HG03196 (cell line): ENCODE data around the gene AGRN.
"Not testable (repeated sequence)": the region's sequence is repeated elsewhere in the genome, so short reads cannot be mapped to it uniquely, and the experiment has no call there.

Source experiments
- ATAC-seq: cut with Tn5 transposase; IDR thresholded peaks from one replicate; pipeline ENCODE4 v1.9.1; 2021; ENCODE audit not compliant: unreplicated experiment

Gene AGRN

GRCh38 chr1:1065265-1065939, 45.5 kb downstream of the AGRN start:
- ATAC-seq, result no peak

- ATAC-seq, result not testable (repeated sequence)
Observed at GRCh38 chr1:1065940-1066304, 46.0 kb downstream of the AGRN start.

GRCh38 chr1:1066403-1067283, 46.7 kb downstream of the AGRN start:
- ATAC-seq, result no peak

GRCh38 chr1:1067284-1067859, 47.5 kb downstream of the AGRN start:
- no peak for ATAC-seq

DNA sequence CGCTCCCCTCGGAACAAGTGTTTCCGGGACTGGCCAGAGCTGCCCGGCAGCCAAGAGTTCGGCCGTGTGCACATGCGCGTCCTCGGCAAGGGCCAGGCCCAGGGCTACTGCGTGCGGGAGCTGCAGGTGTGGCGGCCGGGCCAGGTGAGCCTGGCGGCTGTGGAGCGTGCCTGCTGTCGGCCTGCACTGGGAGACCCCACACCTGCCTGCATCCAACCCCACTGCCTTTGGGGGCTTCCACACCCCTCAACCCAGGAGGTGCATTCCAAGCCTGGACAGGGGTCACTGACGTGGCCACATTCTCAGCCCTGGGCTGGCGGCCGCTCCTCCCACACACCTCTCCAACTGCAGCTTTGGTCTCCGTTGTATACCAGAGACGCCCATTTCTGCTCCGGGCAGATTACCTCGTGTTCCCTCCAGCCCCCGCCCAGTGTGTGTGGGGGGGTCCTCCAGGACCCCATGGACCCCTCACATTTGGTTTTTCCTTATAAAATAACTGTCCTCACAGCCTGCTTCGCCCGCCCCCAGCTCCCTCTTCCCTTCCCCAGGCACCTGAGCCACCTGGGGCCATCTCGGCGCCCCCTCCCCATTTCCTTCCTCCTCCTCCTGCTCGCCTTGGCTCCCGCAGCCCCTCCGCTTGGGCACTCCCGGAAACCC, 48.1 kb downstream of the AGRN start:
- ATAC-seq, result no peak

DNA sequence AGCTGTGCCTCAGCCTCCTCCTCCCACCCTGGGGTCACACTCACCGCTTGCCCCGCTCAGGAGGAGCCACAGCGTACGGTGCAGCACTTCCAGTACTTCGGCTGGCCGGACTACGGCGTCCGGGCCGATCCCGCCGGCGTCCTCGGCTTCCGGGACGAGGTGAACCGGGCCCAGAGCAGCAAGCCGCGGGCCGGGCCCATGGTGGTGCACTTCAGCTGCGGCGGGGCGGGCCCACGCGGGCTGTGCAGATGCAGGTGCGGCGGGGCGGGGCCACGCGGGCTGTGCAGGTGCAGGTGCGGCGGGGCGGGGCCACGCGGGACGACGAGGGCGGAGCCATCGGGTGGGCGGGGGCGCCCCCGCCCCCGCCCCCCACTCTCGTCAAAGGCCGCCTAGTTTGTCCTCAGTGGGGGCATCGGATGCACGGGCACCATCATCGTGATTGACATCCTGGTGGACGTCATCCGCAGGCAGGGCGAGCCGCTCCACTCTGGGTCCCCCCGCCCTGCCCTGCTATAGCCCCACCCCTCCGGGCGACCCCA, 48.7 kb downstream of the AGRN start:
- ATAC-seq, result no peak

GRCh38 chr1:1069056-1069710, 49.3 kb downstream of the AGRN start:
- ATAC-seq, result peak; percentile 38

DNA sequence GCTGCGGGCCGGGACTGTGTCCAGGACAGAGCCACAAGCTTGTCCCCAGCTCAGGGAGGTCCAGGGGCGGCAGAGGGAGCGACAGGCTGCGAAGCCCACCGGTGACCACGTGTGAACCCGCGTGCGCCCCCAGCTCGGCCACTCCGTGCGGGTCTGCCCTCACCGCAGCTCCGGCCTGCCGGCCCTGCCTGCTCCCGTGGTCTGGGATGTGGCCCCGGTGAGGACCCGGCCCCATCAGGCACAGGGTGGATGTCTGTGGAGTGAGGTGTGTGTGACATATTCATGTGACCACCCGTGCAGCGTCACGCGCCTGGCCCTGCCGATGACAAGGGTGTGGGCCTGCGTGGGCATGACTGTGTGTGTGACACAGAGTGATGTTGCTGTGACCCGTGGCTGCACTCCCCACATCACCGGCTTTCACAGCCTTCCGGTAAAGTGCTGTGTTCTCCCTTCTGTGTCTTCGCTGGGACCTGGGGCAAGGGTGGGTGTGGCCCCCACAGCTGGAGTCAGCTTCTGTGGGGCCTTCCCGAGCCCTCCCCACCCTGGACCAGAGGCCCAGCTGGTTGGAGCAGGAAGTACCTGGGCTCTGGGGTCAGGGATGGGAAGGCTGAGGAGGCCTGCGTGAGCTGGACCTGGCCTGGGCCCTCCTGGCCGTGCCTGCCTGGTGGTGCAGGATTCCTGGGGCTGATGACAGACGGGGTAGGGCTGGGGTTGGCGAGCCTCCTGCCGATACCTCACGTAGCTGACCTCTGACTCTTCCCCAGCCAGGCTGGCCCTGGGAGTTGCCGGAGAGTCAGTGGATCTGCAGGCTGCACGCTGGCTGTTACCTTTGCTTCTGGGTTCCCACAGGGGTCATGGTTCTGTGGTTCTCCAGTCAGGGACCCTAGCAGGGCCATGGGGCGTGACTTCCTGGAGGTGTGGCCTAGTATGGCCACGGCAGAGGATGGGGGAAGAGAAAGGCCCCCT, 50.1 kb downstream of the AGRN start:
- ATAC-seq, result peak; percentile 6

- ATAC-seq, result no peak
Observed at GRCh38 chr1:1071486-1072298, 51.8 kb downstream of the AGRN start.

GRCh38 chr1:1072299-1072848, 52.5 kb downstream of the AGRN start:
- no peak for ATAC-seq

DNA sequence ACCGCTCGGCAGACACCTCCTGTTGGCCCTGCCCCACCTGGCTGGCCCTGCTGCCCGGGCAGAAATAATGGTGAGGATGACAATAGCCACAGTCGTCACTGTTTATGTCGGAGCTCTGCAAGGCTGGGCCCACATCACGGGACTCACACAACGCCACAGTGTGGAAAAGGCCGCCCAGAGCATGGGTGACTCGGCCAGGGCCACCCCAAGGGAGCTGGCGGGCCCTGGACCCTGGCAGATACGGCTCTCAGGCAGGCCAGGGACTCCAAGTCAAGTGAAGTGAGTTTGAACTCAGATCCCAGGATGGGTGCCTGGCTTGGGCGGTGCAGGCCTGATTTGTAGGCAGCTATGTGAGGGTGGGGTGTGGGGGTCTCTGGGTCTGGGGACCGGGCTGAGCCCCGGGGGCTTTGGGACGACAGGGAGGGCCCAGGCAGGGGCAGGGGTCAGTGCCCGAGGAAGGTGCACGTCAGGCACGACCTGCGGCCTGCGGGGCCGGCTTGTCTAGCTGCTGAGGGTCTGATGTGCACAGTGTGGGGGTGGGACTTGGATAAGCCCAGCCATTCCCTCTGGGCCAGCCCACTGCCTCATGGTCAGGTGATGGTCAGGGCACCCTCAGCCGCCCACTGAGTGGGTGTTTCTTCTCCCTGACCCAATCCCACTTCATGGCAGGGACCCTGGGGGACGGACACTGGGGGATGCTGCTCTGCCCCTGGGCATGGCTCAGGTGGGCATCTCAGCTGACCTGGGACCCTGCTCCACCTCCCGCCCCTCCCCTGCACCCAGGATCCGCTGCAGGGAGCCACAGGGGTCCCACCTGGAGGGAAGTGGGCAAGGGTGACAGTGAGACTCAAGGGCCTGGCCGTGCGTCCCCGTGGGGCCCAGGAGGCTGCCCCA, 53.2 kb downstream of the AGRN start:
- no peak for ATAC-seq

DNA sequence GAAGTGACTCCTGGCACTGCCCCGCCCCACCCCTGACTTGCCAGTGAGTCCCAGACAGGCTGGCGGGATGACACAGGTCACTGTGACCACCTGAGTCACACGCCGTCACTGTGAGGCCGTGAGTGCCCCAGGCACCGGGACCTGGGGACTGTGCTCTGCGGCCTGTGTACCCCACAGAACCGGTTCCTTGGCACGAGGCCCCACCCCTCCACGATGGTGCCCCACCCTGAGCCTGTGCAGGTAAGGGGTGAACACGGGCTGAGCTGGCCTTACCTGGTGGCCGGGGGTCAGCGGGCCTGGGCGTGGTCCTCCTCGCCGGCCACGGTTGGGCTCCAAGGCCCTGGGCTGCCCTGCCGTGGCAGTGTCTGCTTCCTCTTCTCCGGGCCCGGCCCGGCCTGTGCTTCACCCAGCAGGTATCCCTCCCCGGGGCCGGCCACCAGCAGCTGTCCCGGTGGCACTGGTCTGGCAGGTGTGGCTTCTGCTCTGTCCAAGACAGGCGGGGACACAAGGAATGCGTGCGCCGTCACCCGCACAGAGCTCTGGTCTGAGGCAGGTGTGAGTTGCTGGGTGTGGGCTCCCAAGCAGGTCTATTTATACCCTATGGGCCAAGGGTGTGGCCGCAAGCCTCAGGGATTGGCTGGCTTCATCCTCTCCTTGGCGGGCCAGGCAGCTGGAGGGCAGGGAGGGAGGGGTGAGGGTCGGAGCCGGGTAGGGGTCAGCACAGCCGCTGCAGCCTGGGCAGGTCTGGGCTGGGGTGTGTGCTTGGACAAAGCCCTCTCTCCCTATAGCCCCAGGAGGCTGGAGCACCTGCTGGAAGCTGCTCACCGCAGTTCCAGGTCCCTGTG, 54.0 kb downstream of the AGRN start, which contains the start of gene RNF223:
TSS of gene RNF223 (minus strand) at position 564 of the 845 bp plus-strand sequence. CDS start 1,740 bp downstream, outside the sequence.
- no peak for ATAC-seq

DNA sequence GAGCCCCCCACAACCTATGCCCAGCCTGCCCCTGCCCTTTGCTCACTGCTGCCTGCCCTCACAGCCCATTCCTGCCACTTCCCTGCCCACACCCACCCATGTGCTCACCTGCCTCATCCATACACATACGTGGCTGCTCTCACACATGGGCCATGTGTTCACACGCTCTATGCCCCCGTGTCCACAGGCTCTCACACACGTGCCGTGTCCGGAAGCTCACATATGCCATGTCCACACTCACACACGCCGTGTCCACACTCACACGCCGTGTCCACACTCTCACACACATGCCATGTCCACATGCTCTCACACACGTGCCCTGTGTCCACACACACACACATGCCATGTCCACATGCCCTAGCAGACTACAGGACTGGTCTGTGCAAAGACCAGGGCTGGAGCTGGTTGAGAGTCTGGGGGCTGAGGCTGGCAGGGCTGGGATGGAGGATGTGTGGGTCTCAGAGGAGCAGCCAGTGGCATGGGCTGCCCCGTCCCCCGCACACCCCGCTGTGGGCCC, 54.8 kb downstream of the AGRN start:
- ATAC-seq, result no peak

DNA sequence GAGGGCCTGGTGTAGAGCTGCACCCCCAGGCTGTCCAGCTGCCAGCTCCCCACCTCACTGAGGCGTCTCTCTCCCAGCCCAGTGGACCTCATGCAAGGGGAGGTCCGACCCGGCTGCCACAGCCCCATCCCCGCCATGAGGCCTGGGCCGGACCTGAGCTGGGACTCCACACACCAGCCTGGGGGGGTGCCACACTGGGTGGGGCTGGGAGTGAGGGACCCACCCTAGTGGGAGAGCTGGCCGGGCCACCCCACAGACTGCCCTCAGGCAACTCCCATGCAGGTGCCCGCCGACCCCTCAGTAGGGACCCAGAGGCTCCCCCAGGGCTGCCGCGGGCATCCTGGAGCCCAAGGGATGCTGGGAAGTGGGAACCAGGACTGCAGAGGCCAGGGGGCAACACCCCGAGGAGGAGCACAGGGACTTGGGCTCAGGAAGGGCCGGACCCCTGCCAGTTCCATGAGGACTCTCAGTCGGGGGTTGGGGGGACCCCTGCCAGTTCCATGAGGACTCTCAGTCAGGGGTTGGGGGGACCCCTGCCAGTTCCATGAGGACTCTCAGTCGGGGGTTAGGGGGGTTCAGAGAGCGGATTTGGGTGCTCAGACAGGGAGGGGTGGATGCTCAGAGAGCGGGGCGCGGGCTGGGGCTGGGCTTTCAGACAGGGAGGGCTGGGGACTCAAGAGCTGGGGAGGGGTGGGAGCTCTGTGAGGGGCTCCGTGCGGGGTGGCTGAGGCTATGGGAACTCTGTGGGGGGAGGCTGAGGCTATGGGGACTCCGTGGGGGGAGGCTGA, 55.4 kb downstream of the AGRN start:
- ATAC-seq, result no peak

- not testable (repeated sequence) for ATAC-seq
Observed at GRCh38 chr1:1077396-1077795, 57.5 kb downstream of the AGRN start.
